Measurements from ENCODE around the gene OXSR1.

Gene OXSR1

GRCh38 chr3:38124324-38125122, 40.8 kb upstream of the OXSR1 start:
- TF ChIP-seq CTCF (IDR thresholded peaks at IDR 0.05; ENCODE audit: low read depth, low read length) = no peak

GRCh38 chr3:38125305-38126120, 39.8 kb upstream of the OXSR1 start:
- no peak for DNase-seq (ENCODE audit: extremely low read depth, low read depth)
- no peak for TF ChIP-seq CTCF (IDR thresholded peaks at IDR 0.05; ENCODE audit: low read depth, low read length)

More at GRCh38 chr3:38124324-38125122, 40.8 kb upstream of the OXSR1 start:
- no peak for DNase-seq (ENCODE audit: extremely low read depth, low read depth)

GRCh38 chr3:38126121-38126892, 39.0 kb upstream of the OXSR1 start:
- TF ChIP-seq CTCF (IDR thresholded peaks at IDR 0.05; ENCODE audit: low read depth, low read length) = no peak
- DNase-seq (ENCODE audit: extremely low read depth, low read depth) = no peak

GRCh38 chr3:38127611-38128302, 37.6 kb upstream of the OXSR1 start:
- TF ChIP-seq CTCF (IDR thresholded peaks at IDR 0.05; ENCODE audit: low read depth, low read length) = no peak
- DNase-seq (ENCODE audit: extremely low read depth, low read depth) = no peak

GRCh38 chr3:38128303-38128655, 37.1 kb upstream of the OXSR1 start:
- no peak for TF ChIP-seq CTCF (IDR thresholded peaks at IDR 0.05; ENCODE audit: low read depth, low read length)
- DNase-seq (ENCODE audit: extremely low read depth, low read depth) = no peak

- TF ChIP-seq CTCF (IDR thresholded peaks at IDR 0.05; ENCODE audit: low read depth, low read length) = no peak
- DNase-seq (ENCODE audit: extremely low read depth, low read depth) = no peak
Measured at GRCh38 chr3:38129058-38129457, 36.3 kb upstream of the OXSR1 start.

Data from AG09319 (cell line).